HCT116 (cell line): Measurements from ENCODE around the gene COL9A3. TPM values are rescaled to one million over a fixed set of nuclear protein-coding genes. Genes with fewer than 3 reads are reported as not detected.

Experiments
- ATAC-seq: fragments of 200-7000 bp; cut with Tn5 transposase; 2 replicates; pipeline ENCODE4 v1.9.1; 2020; ENCODE audit warnings: mild to moderate bottlenecking, moderate library complexity
- BruUV-seq: library from RNA; stranded (reverse); fragments of 400-500 nt; replicated peaks from 2 replicates; lab custom pipeline; 2021; lab: Mats Ljungman, UMichigan
- CTCF ChIA-PET: fragments of 300-600 bp; sonication (Branson Sonifier 250); formaldehyde crosslinking; loops from one replicate; lab custom pipeline; 2021; ENCODE audit warnings: antibody characterized with exemption; lab: Charles Lee
- POLR2A ChIA-PET: fragments of 300-600, 350-600 bp; sonication (Branson Sonifier 250); formaldehyde crosslinking; loops from one replicate; lab custom pipeline; 2021; ENCODE audit warnings: antibody characterized with exemption; lab: Charles Lee
- RAD21 ChIA-PET, 2 experiments: fragments of 300-600 bp; sonication (Branson Sonifier 250); formaldehyde crosslinking; loops; one replicate each; lab custom pipeline; 2023; ENCODE audit warnings: low total read pairs in 2 of 2; ENCODE audit not compliant: uncharacterized antibody in 2 of 2, unreplicated experiment in 2 of 2, low non-redundant PET in 1 of 2; lab: Charles Lee
- DNase-seq: peaks from one replicate; pipeline ENCODE4 v3.0.0-alpha.2; 2010; ENCODE audit warnings: low read depth, low spot score
- H2AFZ ChIP-seq: fragments of 200-600 bp; shearing (Covaris generic), sonication (generic); 2 replicates; pipeline ENCODE4 v1.6.1; 2017; ENCODE audit warnings: low read depth, mixed run types, mixed read lengths, antibody characterized with exemption, low read length; ENCODE audit not compliant: poor library complexity, severe bottlenecking
- H3K27ac ChIP-seq: 2 replicates; pipeline ENCODE4 v1.5.1; 2012; ENCODE audit warnings: low read depth, low read length
- H3K27me3 ChIP-seq: fragments of 200-600 bp; sonication (generic); 2 replicates; pipeline ENCODE4 v1.6.1; 2016; ENCODE audit warnings: mixed run types, low read length, mixed read lengths; ENCODE audit not compliant: insufficient read depth
- H3K36me3 ChIP-seq, 2 experiments: fragments of 200-500 bp in 1 of 2; fragments of 200-600 bp in 1 of 2; sonication (Bioruptor generic) in 1 of 2; sonication (generic) in 1 of 2; 2 replicates each; pipeline versions ENCODE4 v1.5.1 to v1.6.1; 2014 to 2016; ENCODE audit warnings: low read length in 2 of 2, inconsistent platforms in 1 of 2, mixed read lengths in 1 of 2, mixed run types in 1 of 2; ENCODE audit not compliant: insufficient read depth in 2 of 2, control insufficient read depth in 1 of 2
- H3K4me1 ChIP-seq, 2 experiments: fragments of 200-600 bp in 1 of 2; sonication (generic) in 1 of 2; 2 replicates each; pipeline versions ENCODE4 v1.5.1 to v1.6.1; 2012 to 2017; ENCODE audit warnings: low read length in 2 of 2, inconsistent platforms in 1 of 2, mild to moderate bottlenecking in 1 of 2, mixed read lengths in 1 of 2, mixed run types in 1 of 2, moderate library complexity in 1 of 2; ENCODE audit not compliant: insufficient read depth in 2 of 2, control insufficient read depth in 1 of 2
- H3K4me2 ChIP-seq: fragments of 200-600 bp; sonication (generic); 2 replicates; pipeline ENCODE4 v1.6.1; 2017; ENCODE audit warnings: mixed run types, low read length, mixed read lengths
- H3K4me3 ChIP-seq, 2 experiments: fragments of 200-600 bp in 1 of 2; sonication (generic) in 1 of 2; replicated peaks in 1 of 2; 2 replicates each; pipeline ENCODE4 v1.5.1; 2011 to 2016; ENCODE audit warnings: low read length in 2 of 2, control low read depth in 1 of 2, low read depth in 1 of 2, mild to moderate bottlenecking in 1 of 2, mixed read lengths in 1 of 2, mixed run types in 1 of 2
- H3K79me2 ChIP-seq: fragments of 200-600 bp; sonication (generic); 2 replicates; pipeline ENCODE4 v1.6.1; 2017; ENCODE audit warnings: mild to moderate bottlenecking, mixed run types, low read length, moderate library complexity, mixed read lengths; ENCODE audit not compliant: insufficient read depth
- H3K9ac ChIP-seq: fragments of 200-600 bp; sonication (generic); 2 replicates; pipeline ENCODE4 v1.6.1; 2016; ENCODE audit warnings: low read length, mixed read lengths
- H3K9me2 ChIP-seq: fragments of 200-600 bp; sonication (generic), shearing (Covaris generic); 2 replicates; pipeline ENCODE4 v1.6.1; 2017; ENCODE audit warnings: mixed run types, mild to moderate bottlenecking, moderate library complexity; ENCODE audit not compliant: insufficient read depth
- H3K9me3 ChIP-seq, 2 experiments: fragments of 200-500 bp in 1 of 2; fragments of 200-600 bp in 1 of 2; sonication (Bioruptor generic) in 1 of 2; sonication (generic) in 1 of 2; 2 replicates each; pipeline ENCODE4 v1.6.1; 2014 to 2017; ENCODE audit warnings: low read length in 2 of 2, mixed read lengths in 2 of 2, inconsistent platforms in 1 of 2, low read depth in 1 of 2, mild to moderate bottlenecking in 1 of 2, mixed run types in 1 of 2, moderate library complexity in 1 of 2; ENCODE audit not compliant: control insufficient read depth in 1 of 2, insufficient read depth in 1 of 2
- H4K20me1 ChIP-seq: fragments of 200-600 bp; sonication (generic), shearing (Covaris generic); 2 replicates; pipeline ENCODE4 v1.6.1; 2017; ENCODE audit warnings: mixed run types, mild to moderate bottlenecking, moderate library complexity; ENCODE audit not compliant: insufficient read depth
- CBX3 ChIP-seq: IDR thresholded peaks from 2 replicates; pipeline ENCODE4 v1.6.1; 2012; ENCODE audit warnings: low read depth
- CEBPB ChIP-seq: IDR thresholded peaks from 2 replicates; pipeline ENCODE4 v1.6.1; 2012; ENCODE audit warnings: low read depth
- EGR1 ChIP-seq: IDR thresholded peaks from 2 replicates; pipeline ENCODE4 v1.6.1; 2012; ENCODE audit warnings: low read depth
- EZH2 ChIP-seq: fragments of 200-600 bp; sonication (generic); IDR thresholded peaks from 2 replicates; pipeline ENCODE4 v1.6.1; 2017; ENCODE audit warnings: antibody characterized with exemption, mixed run types
- EZH2phosphoT487 ChIP-seq: fragments of 200-600 bp; IDR thresholded peaks from 2 replicates; pipeline ENCODE4 v1.6.1; 2018; ENCODE audit warnings: antibody characterized with exemption, borderline replicate concordance
- FOSL1 ChIP-seq: IDR thresholded peaks from 2 replicates; pipeline ENCODE4 v1.6.1; 2012; ENCODE audit warnings: low read depth
- JUND ChIP-seq: IDR thresholded peaks from 2 replicates; pipeline ENCODE4 v1.6.1; 2012
- POLR2A ChIP-seq: IDR thresholded peaks from 2 replicates; pipeline ENCODE4 v1.7.0; 2011; ENCODE audit warnings: borderline replicate concordance; ENCODE audit not compliant: insufficient read depth, insufficient read length; ENCODE audit errors: extremely low read depth
- RAD21 ChIP-seq: IDR thresholded peaks from 2 replicates; pipeline ENCODE4 v1.6.1; 2012; ENCODE audit warnings: low read depth, mild to moderate bottlenecking
- SIN3A ChIP-seq: IDR thresholded peaks from 2 replicates; pipeline ENCODE4 v1.6.1; 2012; ENCODE audit warnings: low read depth
- SP1 ChIP-seq: IDR thresholded peaks from 2 replicates; pipeline ENCODE4 v1.6.1; 2012; ENCODE audit warnings: low read depth
- YY1 ChIP-seq: IDR thresholded peaks from 2 replicates; pipeline ENCODE4 v1.6.1; 2011; ENCODE audit warnings: low read length, low read depth, moderate library complexity, mild to moderate bottlenecking; ENCODE audit not compliant: insufficient replicate concordance; ENCODE audit errors: extremely low read depth
- ZNF274 ChIP-seq: fragments of 200-500 bp; sonication (Bioruptor generic); IDR thresholded peaks from 2 replicates; pipeline ENCODE4 v1.6.1; 2014; ENCODE audit warnings: mild to moderate bottlenecking, low read depth, low read length, inconsistent platforms
- intact Hi-C: fragments of 100-400 bp; cut with micrococcal nuclease; formaldehyde crosslinking; loops from 2 replicates; pipeline ENCODE4 v1.10.0; 2022
- total RNA-seq: library from RNA; stranded (reverse); gene quantifications from one replicate; pipeline ENCODE4 v1.2.1, GENCODE V29; 2021; ENCODE audit not compliant: unreplicated experiment
- TF ChIP-seq, protein P1 (sequence below), 3 experiments: fragments of 200-600 bp in 1 of 3; sonication (generic) in 1 of 3; IDR thresholded peaks in 2 of 3; conservative IDR thresholded peaks in 1 of 3; 2 replicates each; pipeline ENCODE4 v1.5.1; 2012 to 2017; ENCODE audit warnings: low read depth in 2 of 3, low read length in 2 of 3, antibody characterized with exemption in 1 of 3, borderline replicate concordance in 1 of 3, control low read depth in 1 of 3, mild to moderate bottlenecking in 1 of 3, mixed read lengths in 1 of 3, mixed run types in 1 of 3, moderate library complexity in 1 of 3; ENCODE audit not compliant: insufficient read depth in 1 of 3
- TF ChIP-seq, protein P2 (sequence below): IDR thresholded peaks from 2 replicates; pipeline ENCODE4 v1.6.1; 2012

COL9A3 gene
- total RNA-seq, 1 experiment from 2014 or later, result 29.7 TPM

DNA sequence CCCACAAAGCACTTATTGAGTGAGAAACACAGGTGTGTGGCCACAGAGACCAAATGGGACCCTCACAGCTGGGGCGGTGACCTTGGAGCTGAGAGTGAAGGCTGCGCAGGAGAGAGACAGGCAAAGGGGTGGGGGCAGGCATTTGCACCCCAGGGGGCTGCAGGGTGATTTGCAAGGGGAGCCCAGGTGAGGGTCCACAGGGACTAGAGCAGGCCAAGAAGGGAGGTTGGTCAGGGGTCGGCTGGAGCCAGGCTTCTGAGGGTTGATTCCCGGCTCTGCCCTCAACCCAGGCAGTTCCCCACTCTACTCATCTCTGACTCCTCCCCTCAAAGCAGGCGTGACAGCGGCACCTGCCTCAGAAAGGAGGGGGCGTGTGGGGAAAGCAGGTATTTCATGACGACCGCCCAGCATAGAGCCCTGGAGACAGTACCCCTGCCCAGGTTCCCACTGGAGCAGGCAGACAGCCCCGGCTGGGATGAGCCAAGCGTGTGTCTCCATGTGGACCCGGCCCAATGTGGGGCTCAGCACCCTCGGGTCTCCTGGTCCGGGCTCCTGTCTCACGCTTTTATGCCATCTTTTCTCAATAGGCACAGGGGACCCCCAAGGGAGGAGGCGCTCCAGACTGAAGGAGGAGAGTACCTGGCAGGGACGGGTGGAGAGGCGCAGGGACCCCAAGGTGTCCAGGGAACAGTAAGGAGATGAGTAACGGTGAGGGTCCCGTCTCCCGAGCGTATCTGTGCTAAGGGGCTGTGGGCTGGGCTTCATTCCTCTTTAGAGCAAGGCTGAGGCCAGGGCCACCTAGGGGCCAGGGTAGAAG is 23.7 kb upstream of the COL9A3 start:
- Histone ChIP-seq H3K27me3 (no peaks in the 10 kb centered on the region), H3K36me3 (peaks cover 0 to 8% of the 10 kb centered on the region in 2 experiments; a peak in 1 of 4 replicates), H3K9ac (peak overlapping the region; percentile 72), H2AFZ (no peak overlapping the region), H3K4me3 (peak overlapping the region; percentile 45 to 61), H3K9me3 (no peaks in the 10 kb centered on the region), H3K27ac (peak overlapping the region; percentile 74), H3K4me2 (peak overlapping the region; percentile 98), H3K79me2 (peaks cover 13% of the 10 kb centered on the region)
- ChIA-PET CTCF (interaction anchor here (1.2 to 2.3 kb wide), 5 partner anchors 15 to 315 kb away, joined by 3 to 10 read pairs (median 6); no protein-coding TSS in a partner anchor), RAD21 (no interaction called here), POLR2A (interaction anchor here (1.4 to 1.5 kb wide), 3 partner anchors 14 to 59 kb away, joined by 5 to 9 read pairs (median 6); no protein-coding TSS in a partner anchor)
- DNase-seq, result no peak
- BruUV-seq, result no TSS peak
- TF ChIP-seq, protein P1, sequence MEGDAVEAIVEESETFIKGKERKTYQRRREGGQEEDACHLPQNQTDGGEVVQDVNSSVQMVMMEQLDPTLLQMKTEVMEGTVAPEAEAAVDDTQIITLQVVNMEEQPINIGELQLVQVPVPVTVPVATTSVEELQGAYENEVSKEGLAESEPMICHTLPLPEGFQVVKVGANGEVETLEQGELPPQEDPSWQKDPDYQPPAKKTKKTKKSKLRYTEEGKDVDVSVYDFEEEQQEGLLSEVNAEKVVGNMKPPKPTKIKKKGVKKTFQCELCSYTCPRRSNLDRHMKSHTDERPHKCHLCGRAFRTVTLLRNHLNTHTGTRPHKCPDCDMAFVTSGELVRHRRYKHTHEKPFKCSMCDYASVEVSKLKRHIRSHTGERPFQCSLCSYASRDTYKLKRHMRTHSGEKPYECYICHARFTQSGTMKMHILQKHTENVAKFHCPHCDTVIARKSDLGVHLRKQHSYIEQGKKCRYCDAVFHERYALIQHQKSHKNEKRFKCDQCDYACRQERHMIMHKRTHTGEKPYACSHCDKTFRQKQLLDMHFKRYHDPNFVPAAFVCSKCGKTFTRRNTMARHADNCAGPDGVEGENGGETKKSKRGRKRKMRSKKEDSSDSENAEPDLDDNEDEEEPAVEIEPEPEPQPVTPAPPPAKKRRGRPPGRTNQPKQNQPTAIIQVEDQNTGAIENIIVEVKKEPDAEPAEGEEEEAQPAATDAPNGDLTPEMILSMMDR (IDR thresholded peaks at IDR 0.05 in 2 of 3, conservative IDR thresholded peaks at IDR 0.05 in 1 of 3; ENCODE audit: borderline replicate concordance in 1 of 3, insufficient read depth in 1 of 3, low read depth in 2 of 3, low read length in 2 of 3), result no peak
- TF ChIP-seq CBX3, result no peak
- no peak for TF ChIP-seq SP1
- no peak for TF ChIP-seq FOSL1
- TF ChIP-seq, all 23 proteins: peak for 0
- no peaks in the 10 kb centered on the region for H4K20me1 ChIP-seq
- intact Hi-C loops, result loop anchor here (5.0 kb wide), 1 partner anchor 291 kb away; no protein-coding TSS in a partner anchor
- no peak for ATAC-seq
- H3K9me2 ChIP-seq, result no peaks in the 10 kb centered on the region
- peaks cover 23 to 64% of the 10 kb centered on the region in 2 experiments for H3K4me1 ChIP-seq

DNA sequence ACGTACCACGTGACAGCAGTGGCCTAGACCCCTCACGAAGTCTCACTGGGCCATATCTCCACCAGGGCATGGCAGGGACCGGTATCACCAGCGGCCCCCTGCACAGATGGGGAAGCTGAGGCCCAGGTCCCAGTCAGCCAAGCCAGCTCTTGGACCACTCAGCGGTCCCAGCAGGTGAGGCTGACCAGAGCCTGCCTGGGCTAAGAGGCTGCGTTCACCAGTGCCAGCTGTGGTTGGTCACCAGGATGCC is 23.2 kb upstream of the COL9A3 start:
- Histone ChIP-seq H3K27ac (peak overlapping the region; percentile 74), H3K36me3 (peaks cover 3 to 13% of the 10 kb centered on the region in 2 experiments; a peak in 2 of 4 replicates), H3K4me1 (peaks cover 23 to 67% of the 10 kb centered on the region in 2 experiments), H3K4me3 (peak overlapping the region; percentile 45 to 61), H4K20me1 (no peaks in the 10 kb centered on the region), H3K4me2 (peak overlapping the region; percentile 98), H3K9ac (peak overlapping the region; percentile 72), H3K9me3 (no peaks in the 10 kb centered on the region), H3K79me2 (peaks cover 19% of the 10 kb centered on the region), H2AFZ (no peak overlapping the region), H3K9me2 (no peaks in the 10 kb centered on the region), H3K27me3 (no peaks in the 10 kb centered on the region)
- TSS peak; percentile 82 for BruUV-seq
- CTCF ChIA-PET, result interaction anchor here (0.5 to 2.3 kb wide), 12 partner anchors 11 to 657 kb away, joined by 3 to 10 read pairs (median 4); partner anchors contain the start of gene OGFR
- intact Hi-C loops, result loop anchor here (2.0 to 5.0 kb wide), 2 partner anchors 59 to 291 kb away; no protein-coding TSS in a partner anchor
- ATAC-seq (peak; percentile 39), DNase-seq (no peak)
- POLR2A ChIA-PET, result interaction anchor here (1.0 to 1.5 kb wide), 8 partner anchors 10 to 195 kb away, joined by 3 to 9 read pairs (median 4); no protein-coding TSS in a partner anchor
- RAD21 ChIA-PET, result no interaction called here
- TF ChIP-seq CEBPB (no peak), JUND (no peak), EZH2phosphoT487 (no peak), ZNF274 (no peak), EZH2 (no peak), RAD21 (no peak), SIN3A (no peak), POLR2A (no peak), YY1 (no peak), FOSL1 (no peak), EGR1 (no peak)
- TF ChIP-seq, protein P1 (IDR thresholded peaks at IDR 0.05 in 2 of 3, conservative IDR thresholded peaks at IDR 0.05 in 1 of 3; ENCODE audit: borderline replicate concordance in 1 of 3, insufficient read depth in 1 of 3, low read depth in 2 of 3, low read length in 2 of 3), result no peak
- TF ChIP-seq, protein P2, sequence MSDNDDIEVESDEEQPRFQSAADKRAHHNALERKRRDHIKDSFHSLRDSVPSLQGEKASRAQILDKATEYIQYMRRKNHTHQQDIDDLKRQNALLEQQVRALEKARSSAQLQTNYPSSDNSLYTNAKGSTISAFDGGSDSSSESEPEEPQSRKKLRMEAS, result no peak
